HL-60 (cell line): ENCODE results near the gene SMIM24.
A peak's percentile ranks its signal among the peaks of the same experiment; 100 is the strongest.

Source experiments
- DNase-seq, 2 experiments: peaks; one replicate each; pipeline ENCODE4 v3.0.0-alpha.2; 2010 to 2020; ENCODE audit warnings: low read depth in 1 of 2, low spot score in 1 of 2
- H3K27ac ChIP-seq: fragments of 250-450 bp; sonication (Bioruptor Pico); replicated peaks from 2 replicates; pipeline ENCODE4 v1.5.1; 2020; ENCODE audit warnings: mild to moderate bottlenecking, moderate library complexity
- H3K27me3 ChIP-seq: fragments of 250-450 bp; sonication (Bioruptor Pico); 2 replicates; pipeline ENCODE4 v1.5.1; 2021; ENCODE audit warnings: mild to moderate bottlenecking, moderate library complexity; ENCODE audit not compliant: insufficient read depth, poor library complexity, severe bottlenecking
- H3K4me3 ChIP-seq: replicated peaks from 2 replicates; pipeline ENCODE4 v1.5.1; 2011; ENCODE audit warnings: mild to moderate bottlenecking, control low read depth, low read length; ENCODE audit not compliant: insufficient read depth
- GABPA ChIP-seq: IDR thresholded peaks from 2 replicates; pipeline ENCODE4 v1.6.1; 2012; ENCODE audit warnings: low read depth
- POLR2AphosphoS5 ChIP-seq: IDR thresholded peaks from 2 replicates; pipeline ENCODE4 v1.6.1; 2012; ENCODE audit warnings: low read depth
- SPI1 ChIP-seq: IDR thresholded peaks from 2 replicates; pipeline ENCODE4 v1.6.1; 2012; ENCODE audit warnings: low read depth, mild to moderate bottlenecking, borderline replicate concordance
- TF ChIP-seq, protein P1 (sequence below): IDR thresholded peaks from 2 replicates; pipeline ENCODE4 v1.6.1; 2012; ENCODE audit warnings: low read depth; ENCODE audit not compliant: insufficient replicate concordance
- TF ChIP-seq, protein P2 (sequence below): IDR thresholded peaks from one replicate; pipeline ENCODE4 v1.5.1; 2011; ENCODE audit warnings: low read length, control low read depth, inconsistent platforms; ENCODE audit not compliant: insufficient read depth

SMIM24 gene

DNA sequence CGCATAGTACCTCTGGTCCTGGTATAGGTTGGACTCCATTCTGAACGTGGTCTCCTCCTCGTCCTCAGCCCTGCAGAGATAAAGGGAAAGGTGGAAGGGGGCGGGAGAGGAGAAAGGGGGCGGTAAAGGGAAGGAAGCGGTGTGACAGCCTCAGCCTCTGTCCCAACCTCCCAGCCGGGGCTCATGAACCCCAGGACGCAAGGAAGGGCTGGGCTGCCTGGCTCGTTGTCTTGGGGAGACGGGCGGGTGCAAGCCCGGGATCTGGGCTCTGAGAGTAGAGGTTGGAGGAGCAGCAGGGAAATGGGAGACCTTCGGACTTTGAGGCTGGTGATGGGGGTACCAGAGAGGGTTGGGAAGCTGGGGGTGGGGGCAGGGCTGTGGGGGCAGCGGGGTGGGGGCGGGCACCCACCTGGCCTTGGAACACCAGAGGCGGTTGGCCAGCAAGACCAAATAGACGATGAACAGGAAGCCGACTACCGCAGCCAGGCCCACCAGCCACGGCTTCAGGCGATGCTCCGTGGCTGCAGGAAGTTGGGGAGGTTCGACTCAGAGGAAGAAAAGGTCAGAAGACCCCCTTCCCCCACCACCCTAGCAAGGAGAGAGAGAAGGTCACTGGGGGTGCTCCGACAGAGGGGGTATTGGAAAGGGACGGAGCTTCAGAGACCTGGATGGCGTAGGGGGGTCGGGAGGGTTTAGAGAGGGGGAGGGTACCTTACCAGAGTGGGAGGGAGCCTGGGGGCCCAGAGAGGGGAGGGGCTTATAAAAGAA lies 1.7 kb downstream of the SMIM24 start:
- no peak overlapping the region for H3K4me3 ChIP-seq
- peaks cover 4% of the 10 kb centered on the region for H3K27me3 ChIP-seq
- TF ChIP-seq, protein P1, sequence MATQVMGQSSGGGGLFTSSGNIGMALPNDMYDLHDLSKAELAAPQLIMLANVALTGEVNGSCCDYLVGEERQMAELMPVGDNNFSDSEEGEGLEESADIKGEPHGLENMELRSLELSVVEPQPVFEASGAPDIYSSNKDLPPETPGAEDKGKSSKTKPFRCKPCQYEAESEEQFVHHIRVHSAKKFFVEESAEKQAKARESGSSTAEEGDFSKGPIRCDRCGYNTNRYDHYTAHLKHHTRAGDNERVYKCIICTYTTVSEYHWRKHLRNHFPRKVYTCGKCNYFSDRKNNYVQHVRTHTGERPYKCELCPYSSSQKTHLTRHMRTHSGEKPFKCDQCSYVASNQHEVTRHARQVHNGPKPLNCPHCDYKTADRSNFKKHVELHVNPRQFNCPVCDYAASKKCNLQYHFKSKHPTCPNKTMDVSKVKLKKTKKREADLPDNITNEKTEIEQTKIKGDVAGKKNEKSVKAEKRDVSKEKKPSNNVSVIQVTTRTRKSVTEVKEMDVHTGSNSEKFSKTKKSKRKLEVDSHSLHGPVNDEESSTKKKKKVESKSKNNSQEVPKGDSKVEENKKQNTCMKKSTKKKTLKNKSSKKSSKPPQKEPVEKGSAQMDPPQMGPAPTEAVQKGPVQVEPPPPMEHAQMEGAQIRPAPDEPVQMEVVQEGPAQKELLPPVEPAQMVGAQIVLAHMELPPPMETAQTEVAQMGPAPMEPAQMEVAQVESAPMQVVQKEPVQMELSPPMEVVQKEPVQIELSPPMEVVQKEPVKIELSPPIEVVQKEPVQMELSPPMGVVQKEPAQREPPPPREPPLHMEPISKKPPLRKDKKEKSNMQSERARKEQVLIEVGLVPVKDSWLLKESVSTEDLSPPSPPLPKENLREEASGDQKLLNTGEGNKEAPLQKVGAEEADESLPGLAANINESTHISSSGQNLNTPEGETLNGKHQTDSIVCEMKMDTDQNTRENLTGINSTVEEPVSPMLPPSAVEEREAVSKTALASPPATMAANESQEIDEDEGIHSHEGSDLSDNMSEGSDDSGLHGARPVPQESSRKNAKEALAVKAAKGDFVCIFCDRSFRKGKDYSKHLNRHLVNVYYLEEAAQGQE, result no peak
- TF ChIP-seq GABPA (no peak), SPI1 (no peak), POLR2AphosphoS5 (no peak)
- TF ChIP-seq, protein P2, sequence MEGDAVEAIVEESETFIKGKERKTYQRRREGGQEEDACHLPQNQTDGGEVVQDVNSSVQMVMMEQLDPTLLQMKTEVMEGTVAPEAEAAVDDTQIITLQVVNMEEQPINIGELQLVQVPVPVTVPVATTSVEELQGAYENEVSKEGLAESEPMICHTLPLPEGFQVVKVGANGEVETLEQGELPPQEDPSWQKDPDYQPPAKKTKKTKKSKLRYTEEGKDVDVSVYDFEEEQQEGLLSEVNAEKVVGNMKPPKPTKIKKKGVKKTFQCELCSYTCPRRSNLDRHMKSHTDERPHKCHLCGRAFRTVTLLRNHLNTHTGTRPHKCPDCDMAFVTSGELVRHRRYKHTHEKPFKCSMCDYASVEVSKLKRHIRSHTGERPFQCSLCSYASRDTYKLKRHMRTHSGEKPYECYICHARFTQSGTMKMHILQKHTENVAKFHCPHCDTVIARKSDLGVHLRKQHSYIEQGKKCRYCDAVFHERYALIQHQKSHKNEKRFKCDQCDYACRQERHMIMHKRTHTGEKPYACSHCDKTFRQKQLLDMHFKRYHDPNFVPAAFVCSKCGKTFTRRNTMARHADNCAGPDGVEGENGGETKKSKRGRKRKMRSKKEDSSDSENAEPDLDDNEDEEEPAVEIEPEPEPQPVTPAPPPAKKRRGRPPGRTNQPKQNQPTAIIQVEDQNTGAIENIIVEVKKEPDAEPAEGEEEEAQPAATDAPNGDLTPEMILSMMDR, result no peak
- H3K27ac ChIP-seq, result no peak overlapping the region
- DNase-seq, result peak in 1 of 2 experiments; percentile 28

GRCh38 chr19:3477951-3478350 lies 2.4 kb downstream of the SMIM24 start:
- Histone ChIP-seq H3K27me3 (peaks cover 4% of the 10 kb centered on the region), H3K4me3 (no peak overlapping the region), H3K27ac (no peak overlapping the region)
- TF ChIP-seq, protein P2, result no peak
- TF ChIP-seq POLR2AphosphoS5 (no peak), SPI1 (no peak), GABPA (no peak)
- TF ChIP-seq, protein P1, result no peak
- DNase-seq, result no peak

DNA sequence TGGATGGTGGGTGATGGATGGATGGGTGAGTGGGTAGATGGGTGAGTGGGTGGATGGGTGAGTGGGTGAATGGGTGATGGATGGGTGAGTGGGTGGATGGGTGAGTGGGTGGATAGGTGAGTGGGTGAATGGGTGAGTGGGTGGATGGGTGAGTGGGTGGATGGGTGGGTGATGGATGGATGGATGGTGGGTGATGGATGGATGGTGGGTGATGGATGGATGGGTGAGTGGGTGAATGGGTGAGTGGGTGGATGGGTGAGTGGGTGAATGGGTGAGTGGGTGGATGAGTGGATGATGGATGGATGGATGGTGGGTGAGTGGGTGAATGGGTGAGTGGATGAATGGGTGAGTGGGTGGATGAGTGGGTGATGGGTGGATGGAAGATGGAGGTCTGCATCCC lies 2.8 kb downstream of the SMIM24 start:
- Histone ChIP-seq H3K4me3 (no peak overlapping the region), H3K27ac (no peak overlapping the region), H3K27me3 (peaks cover 4% of the 10 kb centered on the region)
- DNase-seq, result no peak
- TF ChIP-seq SPI1, result no peak
- TF ChIP-seq, protein P2, result no peak
- TF ChIP-seq GABPA, result no peak
- no peak for TF ChIP-seq POLR2AphosphoS5
- TF ChIP-seq, protein P1, result no peak
